GM12878 (cell line): Measurements from ENCODE around the gene NECAB2. TPM values are rescaled to one million over a fixed set of nuclear protein-coding genes. Genes with fewer than 3 reads are reported as not detected.

Experiments used
- ATAC-seq: fragments of 200-7000 bp; cut with Tn5 transposase; 3 replicates; pipeline ENCODE4 v1.9.1; 2020; ENCODE audit warnings: mild to moderate bottlenecking, moderate library complexity
- BruUV-seq: library from RNA; stranded (reverse); fragments of 400-500 nt; replicated peaks from 2 replicates; lab custom pipeline; 2021; lab: Mats Ljungman, UMichigan
- CTCF ChIA-PET: fragments of 300-600 bp; sonication (Branson Sonifier 250); formaldehyde crosslinking; extraction: SDS; loops from one replicate; lab custom pipeline; 2021; ENCODE audit warnings: inconsistent platforms; lab: Yijun Ruan, JAX
- POLR2A ChIA-PET: fragments of 350-600 bp; formaldehyde crosslinking; extraction: SDS; loops from one replicate; lab custom pipeline; 2021; ENCODE audit warnings: inconsistent platforms; lab: Charles Lee
- RAD21 ChIA-PET: fragments of 300-600 bp; sonication (Branson Sonifier 250); formaldehyde crosslinking; loops from one replicate; lab custom pipeline; 2023; ENCODE audit warnings: antibody characterized with exemption; ENCODE audit not compliant: unreplicated experiment; lab: Charles Lee
- SMC1A ChIA-PET: fragments of 300-600 bp; sonication (Branson Sonifier 250); formaldehyde crosslinking; loops from one replicate; lab custom pipeline; 2023; ENCODE audit not compliant: unreplicated experiment, uncharacterized antibody; lab: Charles Lee
- DNase-seq: peaks from one replicate; pipeline ENCODE4 v3.0.0-alpha.2; 2011; ENCODE audit warnings: low read depth, low spot score
- FAIRE-seq: peaks from 3 replicates; lab custom pipeline; 2011; peaks lifted over from hg19 to GRCh38; lab: Jason Lieb, UNC
- H2AFZ ChIP-seq: 2 replicates; pipeline ENCODE4 v1.6.0; 2011; ENCODE audit warnings: low read depth, low read length, control low read depth; ENCODE audit not compliant: control insufficient read depth
- H3K27ac ChIP-seq: 2 replicates; pipeline ENCODE4 v1.5.1; 2011; ENCODE audit warnings: control low read depth; ENCODE audit not compliant: control insufficient read depth, insufficient read depth
- H3K27me3 ChIP-seq, 2 experiments: replicated peaks in 1 of 2; 2 replicates each; pipeline versions ENCODE4 v1.6.0 to v1.6.1; 2011; ENCODE audit warnings: low read length in 1 of 2; ENCODE audit not compliant: control insufficient read depth in 2 of 2, insufficient read depth in 2 of 2
- H3K36me3 ChIP-seq, 2 experiments: 2 replicates each; pipeline ENCODE4 v1.5.1; 2011; ENCODE audit warnings: low read length in 1 of 2; ENCODE audit not compliant: control insufficient read depth in 2 of 2, insufficient read depth in 2 of 2
- H3K4me1 ChIP-seq: 2 replicates; pipeline ENCODE4 v1.6.1; 2011; ENCODE audit warnings: mild to moderate bottlenecking, low read length, moderate library complexity, mixed read lengths; ENCODE audit not compliant: control insufficient read depth, insufficient read depth
- H3K4me2 ChIP-seq: 2 replicates; pipeline ENCODE4 v1.6.0; 2011; ENCODE audit warnings: control low read depth; ENCODE audit not compliant: control insufficient read depth, insufficient read depth
- H3K4me3 ChIP-seq: fragments of 200-600 bp; sonication (generic); 2 replicates; pipeline ENCODE4 v1.5.1; 2016
- H3K79me2 ChIP-seq: 2 replicates; pipeline ENCODE4 v1.6.0; 2011; ENCODE audit warnings: low read length; ENCODE audit not compliant: control insufficient read depth, insufficient read depth
- H3K9ac ChIP-seq: 2 replicates; pipeline ENCODE4 v1.8.0; 2011; ENCODE audit warnings: low read length, control low read depth, mixed read lengths; ENCODE audit not compliant: control insufficient read depth, insufficient read depth
- H3K9me3 ChIP-seq: replicated peaks from 3 replicates; pipeline ENCODE4 v1.5.1; 2011; ENCODE audit warnings: mild to moderate bottlenecking, low read length; ENCODE audit not compliant: control insufficient read depth, insufficient read depth
- H4K20me1 ChIP-seq: 2 replicates; pipeline ENCODE4 v1.6.0; 2011; ENCODE audit not compliant: control insufficient read depth, insufficient read depth
- CHD4 ChIP-seq: fragments of 200-600 bp; sonication (generic); IDR thresholded peaks from 2 replicates; pipeline ENCODE4 v1.6.1; 2016; ENCODE audit warnings: mild to moderate bottlenecking
- RELA ChIP-seq: fragments of 450-650 bp; IDR thresholded peaks from 2 replicates; pipeline ENCODE4 v1.8.0; 2014; ENCODE audit warnings: borderline replicate concordance; ENCODE audit not compliant: partially characterized antibody
- SREBF1 ChIP-seq: IDR thresholded peaks from 2 replicates; pipeline ENCODE4 v1.6.1; 2012; ENCODE audit warnings: mild to moderate bottlenecking, low read length
- WGBS: methylation state at CpG from one replicate; pipeline ENCODE4 v1.1.6; 2016; ENCODE audit warnings: low lambda C conversion rate; ENCODE audit not compliant: insufficient replicate concordance, insufficient coverage; ENCODE audit errors: missing lambda C conversion rate; 5-methylcytosine and 5-hydroxymethylcytosine counted together
- in situ Hi-C: fragments of 300-500 bp; cut with MboI; formaldehyde crosslinking; loops from 9 replicates; pipeline ENCODE4 v1.14.3; 2018; ENCODE audit warnings: mixed read lengths
- intact Hi-C: fragments of 100-400 bp; cut with micrococcal nuclease; formaldehyde crosslinking; loops from one replicate; pipeline ENCODE4 v1.14.2; 2022; ENCODE audit not compliant: unreplicated experiment
- polyA plus RNA-seq, 11 experiments: library from polyadenylated mRNA; depleted of rRNA in 4 of 11; unstranded in 6 of 11; stranded (reverse) in 5 of 11; fragments of >200 nt; fragmentation: Nextera tagmentation in 4 of 11; fragmentation: Illumina TruSeq in 1 of 11; extraction: Ambion mirVana in 4 of 11; extraction: Trizol in 1 of 11; gene quantifications; 1 replicate in 1 of 11; 2 replicates in 10 of 11; pipeline versions ENCODE4 v1.2.1 to v1.2.3, GENCODE V29; 2011 to 2016; ENCODE audit warnings: inconsistent platforms in 2 of 11, missing spikeins in 2 of 11, low read depth in 1 of 11
- total RNA-seq, 4 experiments: library from RNA; depleted of rRNA in 3 of 4; stranded (reverse); fragments of >200 nt in 3 of 4; fragmentation: Illumina TruSeq in 1 of 4; extraction: Trizol in 1 of 4; gene quantifications; 2 replicates each; pipeline versions ENCODE4 v1.2.1 to v1.2.3, GENCODE V29; 2013 to 2021
- TF ChIP-seq, protein P1 (sequence below): fragments of 150-350 bp; IDR thresholded peaks from 2 replicates; pipeline ENCODE4 v1.6.1; 2016; ENCODE audit warnings: low read depth, low read length
- TF ChIP-seq, protein P2 (sequence below): IDR thresholded peaks from 2 replicates; pipeline ENCODE4 v1.6.1; 2011; ENCODE audit warnings: mild to moderate bottlenecking, low read depth, low read length, moderate library complexity; ENCODE audit not compliant: insufficient replicate concordance

NECAB2 gene
- total and polyA plus RNA-seq, 10 of the 15 experiments (the other 5 are each of a cell fraction or from before 2014, with no cell fraction given): not detected

DNA sequence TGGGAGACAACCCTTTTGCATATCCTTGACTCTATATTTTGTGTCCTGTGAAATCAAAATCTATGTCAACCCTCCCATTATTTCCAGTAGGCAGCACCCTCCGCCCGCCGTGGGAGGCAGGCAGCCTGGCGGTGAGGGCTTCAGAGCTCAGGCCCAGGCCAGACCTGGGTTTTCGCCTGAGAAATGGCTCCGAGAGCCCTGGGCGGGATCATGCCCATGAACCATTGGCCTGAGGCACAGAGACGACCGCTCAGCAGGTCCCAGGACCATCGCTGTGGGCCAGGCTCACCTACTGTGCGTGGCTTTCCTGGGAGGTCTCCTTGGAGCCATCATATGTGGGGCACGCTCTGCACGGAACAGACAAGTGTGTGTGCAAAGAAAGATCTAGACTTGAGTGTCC, 80.8 kb downstream of the NECAB2 start (continued):
- TF ChIP-seq, protein P1, sequence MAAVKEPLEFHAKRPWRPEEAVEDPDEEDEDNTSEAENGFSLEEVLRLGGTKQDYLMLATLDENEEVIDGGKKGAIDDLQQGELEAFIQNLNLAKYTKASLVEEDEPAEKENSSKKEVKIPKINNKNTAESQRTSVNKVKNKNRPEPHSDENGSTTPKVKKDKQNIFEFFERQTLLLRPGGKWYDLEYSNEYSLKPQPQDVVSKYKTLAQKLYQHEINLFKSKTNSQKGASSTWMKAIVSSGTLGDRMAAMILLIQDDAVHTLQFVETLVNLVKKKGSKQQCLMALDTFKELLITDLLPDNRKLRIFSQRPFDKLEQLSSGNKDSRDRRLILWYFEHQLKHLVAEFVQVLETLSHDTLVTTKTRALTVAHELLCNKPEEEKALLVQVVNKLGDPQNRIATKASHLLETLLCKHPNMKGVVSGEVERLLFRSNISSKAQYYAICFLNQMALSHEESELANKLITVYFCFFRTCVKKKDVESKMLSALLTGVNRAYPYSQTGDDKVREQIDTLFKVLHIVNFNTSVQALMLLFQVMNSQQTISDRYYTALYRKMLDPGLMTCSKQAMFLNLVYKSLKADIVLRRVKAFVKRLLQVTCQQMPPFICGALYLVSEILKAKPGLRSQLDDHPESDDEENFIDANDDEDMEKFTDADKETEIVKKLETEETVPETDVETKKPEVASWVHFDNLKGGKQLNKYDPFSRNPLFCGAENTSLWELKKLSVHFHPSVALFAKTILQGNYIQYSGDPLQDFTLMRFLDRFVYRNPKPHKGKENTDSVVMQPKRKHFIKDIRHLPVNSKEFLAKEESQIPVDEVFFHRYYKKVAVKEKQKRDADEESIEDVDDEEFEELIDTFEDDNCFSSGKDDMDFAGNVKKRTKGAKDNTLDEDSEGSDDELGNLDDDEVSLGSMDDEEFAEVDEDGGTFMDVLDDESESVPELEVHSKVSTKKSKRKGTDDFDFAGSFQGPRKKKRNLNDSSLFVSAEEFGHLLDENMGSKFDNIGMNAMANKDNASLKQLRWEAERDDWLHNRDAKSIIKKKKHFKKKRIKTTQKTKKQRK: no peak
- TF ChIP-seq CHD4: no peak

DNA sequence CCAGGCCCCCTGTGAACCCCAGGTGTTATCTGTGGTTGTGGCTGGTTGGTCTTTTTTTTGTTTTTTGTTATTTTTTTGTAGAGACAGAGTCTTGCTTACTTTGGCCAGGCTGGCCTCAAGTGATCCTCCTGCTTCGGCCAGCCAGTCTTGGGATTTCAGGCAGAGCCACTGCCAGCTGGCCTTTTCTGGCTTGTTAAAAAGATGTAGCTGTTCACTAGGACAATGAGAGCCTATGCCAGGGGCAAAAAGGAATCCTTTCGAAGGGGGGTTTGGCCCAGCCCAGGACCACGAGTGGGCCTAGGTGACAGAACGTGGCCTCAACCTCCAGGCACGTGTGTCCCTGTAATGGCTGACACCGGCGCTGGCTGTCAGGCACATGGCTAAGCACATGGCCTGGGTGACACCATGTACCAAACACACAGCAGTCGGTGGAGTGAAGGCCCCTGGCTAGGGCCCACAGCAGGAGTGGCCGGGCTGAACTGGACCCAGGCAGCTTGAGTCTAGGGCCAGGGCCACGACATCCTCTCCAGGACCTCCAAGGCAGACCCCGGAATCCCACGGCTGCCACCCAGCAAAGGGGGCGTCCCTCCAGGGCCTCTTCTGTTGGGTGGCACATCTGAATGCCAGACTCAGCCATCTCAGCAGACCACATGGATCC, 81.5 kb downstream of the NECAB2 start:
- ChIA-PET CTCF (interaction anchor here (2.8 kb wide), 1 partner anchor 16 kb away, joined by 10 read pairs; no protein-coding TSS in a partner anchor), SMC1A (no interaction called here), POLR2A (no interaction called here), RAD21 (no interaction called here)
- WGBS: 96% methylated on average over 13 of the region's 13 CpGs
- intact Hi-C loops (no loop called here), in situ Hi-C loops (no loop called here)
- FAIRE-seq (no peak), ATAC-seq (no peak), DNase-seq (no peak)
- H3K9me3 ChIP-seq: no peaks in the 10 kb centered on the region
- no peaks in the 10 kb centered on the region for H3K79me2 ChIP-seq
- no peak overlapping the region for H3K4me3 ChIP-seq
- no TSS peak for BruUV-seq
- H2AFZ ChIP-seq: no peak overlapping the region
- no peak overlapping the region for H3K4me2 ChIP-seq
- H3K27ac ChIP-seq: no peak overlapping the region
- H3K27me3 ChIP-seq: no peaks in the 10 kb centered on the region
- peaks cover 3 to 6% of the 10 kb centered on the region in 2 experiments; a peak in 3 of 4 replicates for H3K36me3 ChIP-seq
- H3K9ac ChIP-seq: no peak overlapping the region
- H4K20me1 ChIP-seq: no peaks in the 10 kb centered on the region
- TF ChIP-seq RELA (no peak), SREBF1 (no peak)
- TF ChIP-seq, protein P2, sequence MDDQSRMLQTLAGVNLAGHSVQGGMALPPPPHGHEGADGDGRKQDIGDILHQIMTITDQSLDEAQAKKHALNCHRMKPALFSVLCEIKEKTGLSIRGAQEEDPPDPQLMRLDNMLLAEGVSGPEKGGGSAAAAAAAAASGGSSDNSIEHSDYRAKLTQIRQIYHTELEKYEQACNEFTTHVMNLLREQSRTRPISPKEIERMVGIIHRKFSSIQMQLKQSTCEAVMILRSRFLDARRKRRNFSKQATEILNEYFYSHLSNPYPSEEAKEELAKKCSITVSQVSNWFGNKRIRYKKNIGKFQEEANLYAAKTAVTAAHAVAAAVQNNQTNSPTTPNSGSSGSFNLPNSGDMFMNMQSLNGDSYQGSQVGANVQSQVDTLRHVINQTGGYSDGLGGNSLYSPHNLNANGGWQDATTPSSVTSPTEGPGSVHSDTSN: no peak
- TF ChIP-seq, all 136 proteins: peak for 0
- H3K4me1 ChIP-seq: no peaks in the 10 kb centered on the region
